Gastrocnemius medialis (tissue), 4 donors: ENCODE data around the gene STEAP4.

ENCODE experiments used
- CTCF ChIP-seq, 5 experiments: fragments of 450-650 bp in 3 of 5; fragments of 200-600 bp in 2 of 5; sonication (generic) in 2 of 5; IDR thresholded peaks in 4 of 5; conservative IDR thresholded peaks in 1 of 5; 1 replicate in 4 of 5; 2 replicates in 1 of 5; pipeline ENCODE4 v1.5.1; 2016 to 2019; ENCODE audit warnings: antibody characterized with exemption in 5 of 5, mild to moderate bottlenecking in 3 of 5, moderate library complexity in 3 of 5
- POLR2A ChIP-seq, 2 donors: fragments of 450-650 bp; IDR thresholded peaks; one replicate each; pipeline ENCODE4 v1.6.1; 2017; ENCODE audit warnings: antibody characterized with exemption in 2 of 2, mild to moderate bottlenecking in 2 of 2, moderate library complexity in 2 of 2

GRCh38 chr7:88302486-88302885, 4.2 kb downstream of the STEAP4 start:
- TF ChIP-seq CTCF (IDR thresholded peaks at IDR 0.05 in 4 of 5, conservative IDR thresholded peaks at IDR 0.05 in 1 of 5) (no peak), POLR2A (IDR thresholded peaks at IDR 0.05) (no peak)
